ENCODE results near the gene GSE1.

DNA sequence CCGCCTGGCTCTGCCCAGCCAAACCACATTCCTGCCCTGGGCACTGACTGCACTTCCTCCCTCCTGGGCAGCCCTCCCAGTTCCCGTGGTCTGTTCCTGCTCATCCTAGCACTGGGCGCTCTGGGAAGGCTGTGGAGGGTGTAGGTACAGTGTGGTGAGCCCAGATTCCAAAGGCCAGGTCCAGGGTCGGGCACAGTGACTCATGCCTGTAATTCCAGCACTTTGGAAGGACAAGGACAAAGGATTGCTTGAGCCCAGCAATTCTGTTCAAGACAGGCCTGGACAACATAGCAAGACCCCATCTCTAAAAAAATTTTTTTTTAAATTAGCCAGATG lies 107.1 kb downstream of the GSE1 start:
- TF ChIP-seq CTCF (IDR thresholded peaks at IDR 0.05), result no peak
- no peak for TF ChIP-seq POLR2A (IDR thresholded peaks at IDR 0.05)
